Neural cell (in vitro differentiated cells): ENCODE results near the gene HOOK1.

ENCODE experiments used
- RAD21 ChIP-seq: fragments of 450-650 bp; conservative IDR thresholded peaks from 2 replicates; pipeline ENCODE4 v1.6.1; 2014; ENCODE audit warnings: antibody characterized with exemption, mild to moderate bottlenecking, moderate library complexity
- TAF1 ChIP-seq: IDR thresholded peaks from 2 replicates; pipeline ENCODE4 v1.6.1; 2012; ENCODE audit warnings: low read depth
- TF ChIP-seq, protein P1 (sequence below): fragments of 450-650 bp; IDR thresholded peaks from 2 replicates; pipeline ENCODE4 v1.5.1; 2014; ENCODE audit warnings: antibody characterized with exemption, mild to moderate bottlenecking, moderate library complexity; ENCODE audit not compliant: poor library complexity, severe bottlenecking

- TF ChIP-seq, protein P1, sequence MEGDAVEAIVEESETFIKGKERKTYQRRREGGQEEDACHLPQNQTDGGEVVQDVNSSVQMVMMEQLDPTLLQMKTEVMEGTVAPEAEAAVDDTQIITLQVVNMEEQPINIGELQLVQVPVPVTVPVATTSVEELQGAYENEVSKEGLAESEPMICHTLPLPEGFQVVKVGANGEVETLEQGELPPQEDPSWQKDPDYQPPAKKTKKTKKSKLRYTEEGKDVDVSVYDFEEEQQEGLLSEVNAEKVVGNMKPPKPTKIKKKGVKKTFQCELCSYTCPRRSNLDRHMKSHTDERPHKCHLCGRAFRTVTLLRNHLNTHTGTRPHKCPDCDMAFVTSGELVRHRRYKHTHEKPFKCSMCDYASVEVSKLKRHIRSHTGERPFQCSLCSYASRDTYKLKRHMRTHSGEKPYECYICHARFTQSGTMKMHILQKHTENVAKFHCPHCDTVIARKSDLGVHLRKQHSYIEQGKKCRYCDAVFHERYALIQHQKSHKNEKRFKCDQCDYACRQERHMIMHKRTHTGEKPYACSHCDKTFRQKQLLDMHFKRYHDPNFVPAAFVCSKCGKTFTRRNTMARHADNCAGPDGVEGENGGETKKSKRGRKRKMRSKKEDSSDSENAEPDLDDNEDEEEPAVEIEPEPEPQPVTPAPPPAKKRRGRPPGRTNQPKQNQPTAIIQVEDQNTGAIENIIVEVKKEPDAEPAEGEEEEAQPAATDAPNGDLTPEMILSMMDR: no peak
- TF ChIP-seq RAD21 (no peak), TAF1 (no peak)
Observed at GRCh38 chr1:59856725-59857338, 42.1 kb downstream of the HOOK1 start.
